Myocyte (in vitro differentiated cells): ENCODE data around the gene DEFB131A. TPM values are rescaled to one million over a fixed set of nuclear protein-coding genes. Genes with fewer than 3 reads are reported as not detected.
"Not testable (repeated sequence)": the region's sequence is repeated elsewhere in the genome, so short reads cannot be mapped to it uniquely, and the experiment has no call there.

ENCODE experiments used
- DNase-seq: peaks from one replicate; pipeline ENCODE4 v3.0.0-alpha.2; 2012; ENCODE audit warnings: low read depth
- polyA plus RNA-seq: library from polyadenylated mRNA; unstranded; fragments of >200 nt; gene quantifications from one replicate; pipeline ENCODE4 v1.2.1, GENCODE V29; 2012; ENCODE audit warnings: missing spikeins
- total RNA-seq: library from RNA; depleted of rRNA; stranded (reverse); fragments of >200 nt; gene quantifications from 2 replicates; pipeline ENCODE4 v1.2.3, GENCODE V29; 2014

Gene DEFB131A
- not detected in 2 replicates for total RNA-seq
- polyA plus RNA-seq, result not detected

- DNase-seq, result not testable (repeated sequence)
These were observed at the start of gene DEFB131A for GRCh38 chr4:9444114-9444513. Gene DEFB131A (plus strand): TSS chr4:9444414. CDS start chr4:9444534, 120 bp downstream.

GRCh38 chr4:9405774-9406173 lies 38.4 kb upstream of the DEFB131A start:
- DNase-seq, result not testable (repeated sequence)

- not testable (repeated sequence) for DNase-seq
These were observed 37.7 kb upstream of the DEFB131A start for GRCh38 chr4:9406491-9406890.

GRCh38 chr4:9409793-9410192 lies 34.4 kb upstream of the DEFB131A start:
- no peak for DNase-seq

- not testable (repeated sequence) for DNase-seq
These were observed 22.2 kb upstream of the DEFB131A start for GRCh38 chr4:9421884-9422455.

GRCh38 chr4:9425916-9426315 lies 18.3 kb upstream of the DEFB131A start:
- DNase-seq, result peak; percentile 62

- DNase-seq, result not testable (repeated sequence)
These were observed 14.2 kb upstream of the DEFB131A start for GRCh38 chr4:9430061-9430460.

- not testable (repeated sequence) for DNase-seq
These were observed 10.9 kb upstream of the DEFB131A start for GRCh38 chr4:9433320-9433719.

- not testable (repeated sequence) for DNase-seq
These were observed 7.5 kb upstream of the DEFB131A start for GRCh38 chr4:9436728-9437127.

- DNase-seq, result not testable (repeated sequence)
These were observed 1.9 kb upstream of the DEFB131A start for GRCh38 chr4:9442355-9442754.

- not testable (repeated sequence) for DNase-seq
These were observed 467 bp downstream of the DEFB131A start for GRCh38 chr4:9444681-9445080.

GRCh38 chr4:9452251-9452650 lies 8.0 kb downstream of the DEFB131A start:
- not testable (repeated sequence) for DNase-seq

- DNase-seq, result not testable (repeated sequence)
These were observed 10.1 kb downstream of the DEFB131A start for GRCh38 chr4:9454284-9454683.

- DNase-seq, result not testable (repeated sequence)
These were observed 10.8 kb downstream of the DEFB131A start for GRCh38 chr4:9455046-9455445.

GRCh38 chr4:9479466-9479865 lies 35.3 kb downstream of the DEFB131A start:
- not testable (repeated sequence) for DNase-seq

GRCh38 chr4:9480066-9480465 lies 35.9 kb downstream of the DEFB131A start:
- not testable (repeated sequence) for DNase-seq

- DNase-seq, result not testable (repeated sequence)
These were observed 38.7 kb downstream of the DEFB131A start for GRCh38 chr4:9482871-9483270.

- DNase-seq, result not testable (repeated sequence)
These were observed 39.5 kb downstream of the DEFB131A start for GRCh38 chr4:9483682-9484081.

- DNase-seq, result not testable (repeated sequence)
These were observed 42.7 kb downstream of the DEFB131A start for GRCh38 chr4:9486880-9487279.

- DNase-seq, result not testable (repeated sequence)
These were observed 44.6 kb downstream of the DEFB131A start for GRCh38 chr4:9488796-9489195.

- DNase-seq, result not testable (repeated sequence)
These were observed 46.3 kb downstream of the DEFB131A start for GRCh38 chr4:9490496-9490895.

- DNase-seq, result not testable (repeated sequence)
These were observed 46.8 kb downstream of the DEFB131A start for GRCh38 chr4:9490986-9491385.

- DNase-seq, result not testable (repeated sequence)
These were observed 49.4 kb downstream of the DEFB131A start for GRCh38 chr4:9493589-9493988.
